Osteocyte (in vitro differentiated cells): ENCODE data around the gene RBBP7. TPM values are rescaled to one million over a fixed set of nuclear protein-coding genes. Genes with fewer than 3 reads are reported as not detected.
"Not testable (repeated sequence)": the region's sequence is repeated elsewhere in the genome, so short reads cannot be mapped to it uniquely, and the experiment has no call there.

Source experiments
- DNase-seq: peaks from one replicate; pipeline ENCODE4 v3.0.0; 2021; ENCODE audit warnings: mixed read lengths; ENCODE audit not compliant: unreplicated experiment; ENCODE audit errors: extremely low spot score
- H3K27ac Mint-ChIP-seq: one replicate; pipeline ENCODE4 v1.8.0; 2021; ENCODE audit warnings: mild to moderate bottlenecking, mixed read lengths; ENCODE audit not compliant: unreplicated experiment
- H3K27me3 Mint-ChIP-seq: one replicate; pipeline ENCODE4 v1.8.0; 2021; ENCODE audit warnings: mixed read lengths; ENCODE audit not compliant: unreplicated experiment
- H3K36me3 Mint-ChIP-seq: one replicate; pipeline ENCODE4 v1.8.0; 2021; ENCODE audit warnings: mixed read lengths; ENCODE audit not compliant: unreplicated experiment
- H3K4me1 Mint-ChIP-seq: one replicate; pipeline ENCODE4 v1.8.0; 2021; ENCODE audit warnings: mixed read lengths; ENCODE audit not compliant: unreplicated experiment
- H3K4me3 Mint-ChIP-seq: one replicate; pipeline ENCODE4 v1.8.0; 2021; ENCODE audit warnings: mild to moderate bottlenecking, moderate library complexity, mixed read lengths; ENCODE audit not compliant: unreplicated experiment
- H3K9me3 Mint-ChIP-seq: one replicate; pipeline ENCODE4 v1.8.0; 2021; ENCODE audit warnings: mixed read lengths; ENCODE audit not compliant: unreplicated experiment
- total RNA-seq: library from RNA; stranded (reverse); gene quantifications from 2 replicates; pipeline ENCODE4 v1.2.1, GENCODE V29; 2021
- TF ChIP-seq, protein P1 (sequence below): fragments of 200-600 bp; sonication (generic); IDR thresholded peaks from 2 replicates; pipeline ENCODE4 v1.5.0; 2021; ENCODE audit warnings: antibody characterized with exemption, mild to moderate bottlenecking, moderate library complexity

The RBBP7 gene
- total RNA-seq, 1 donor from 2014 or later: 148 TPM

DNA sequence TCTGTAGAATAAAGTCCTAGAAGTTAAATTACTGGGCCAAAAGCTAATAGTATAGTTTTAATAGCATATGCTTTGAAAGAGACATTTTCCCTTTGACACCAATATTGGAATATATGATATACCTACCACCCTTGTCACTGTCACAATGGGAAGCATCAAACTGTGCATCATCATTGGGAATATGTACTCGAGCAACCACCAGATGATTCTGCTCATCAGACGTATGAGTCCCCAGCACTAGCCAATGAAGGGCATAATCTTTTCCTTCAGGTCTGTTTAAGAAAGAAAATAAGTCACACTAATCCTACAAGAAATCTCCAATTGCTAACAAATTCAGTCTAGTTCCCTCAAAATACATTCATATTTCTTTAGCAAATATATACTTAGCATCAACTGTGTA is 7.3 kb downstream of the RBBP7 start:
- Mint-ChIP-seq H3K27ac (no peak overlapping the region), H3K27me3 (no peaks in the 10 kb centered on the region), H3K4me3 (no peak overlapping the region), H3K4me1 (peaks cover 16% of the 10 kb centered on the region), H3K9me3 (no peaks in the 10 kb centered on the region), H3K36me3 (peaks cover 21% of the 10 kb centered on the region)
- TF ChIP-seq, protein P1, sequence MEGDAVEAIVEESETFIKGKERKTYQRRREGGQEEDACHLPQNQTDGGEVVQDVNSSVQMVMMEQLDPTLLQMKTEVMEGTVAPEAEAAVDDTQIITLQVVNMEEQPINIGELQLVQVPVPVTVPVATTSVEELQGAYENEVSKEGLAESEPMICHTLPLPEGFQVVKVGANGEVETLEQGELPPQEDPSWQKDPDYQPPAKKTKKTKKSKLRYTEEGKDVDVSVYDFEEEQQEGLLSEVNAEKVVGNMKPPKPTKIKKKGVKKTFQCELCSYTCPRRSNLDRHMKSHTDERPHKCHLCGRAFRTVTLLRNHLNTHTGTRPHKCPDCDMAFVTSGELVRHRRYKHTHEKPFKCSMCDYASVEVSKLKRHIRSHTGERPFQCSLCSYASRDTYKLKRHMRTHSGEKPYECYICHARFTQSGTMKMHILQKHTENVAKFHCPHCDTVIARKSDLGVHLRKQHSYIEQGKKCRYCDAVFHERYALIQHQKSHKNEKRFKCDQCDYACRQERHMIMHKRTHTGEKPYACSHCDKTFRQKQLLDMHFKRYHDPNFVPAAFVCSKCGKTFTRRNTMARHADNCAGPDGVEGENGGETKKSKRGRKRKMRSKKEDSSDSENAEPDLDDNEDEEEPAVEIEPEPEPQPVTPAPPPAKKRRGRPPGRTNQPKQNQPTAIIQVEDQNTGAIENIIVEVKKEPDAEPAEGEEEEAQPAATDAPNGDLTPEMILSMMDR: no peak
- DNase-seq: no peak

DNA sequence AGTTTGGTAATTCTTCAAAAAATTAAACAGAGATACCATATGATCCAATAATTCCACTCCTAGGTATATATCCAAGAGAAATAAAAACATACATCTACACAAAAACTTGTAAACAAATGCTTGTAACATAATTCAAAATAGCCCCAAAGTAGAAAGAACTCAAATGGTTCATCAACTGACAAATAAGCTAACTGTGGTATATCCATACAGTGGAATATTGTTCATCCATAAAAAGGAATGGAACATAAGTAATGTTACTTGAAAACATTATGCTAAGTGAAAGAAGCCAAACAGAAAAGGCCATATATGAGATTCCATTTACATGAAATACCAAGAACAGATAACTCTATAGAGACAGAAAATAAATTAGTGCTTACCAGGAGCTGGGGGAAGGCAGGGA is 13.4 kb downstream of the RBBP7 start:
- no peak overlapping the region for H3K4me3 Mint-ChIP-seq
- peaks cover 2% of the 10 kb centered on the region for H3K4me1 Mint-ChIP-seq
- H3K36me3 Mint-ChIP-seq: peaks cover 53% of the 10 kb centered on the region
- no peak for DNase-seq
- H3K27ac Mint-ChIP-seq: no peak overlapping the region
- peaks cover 5% of the 10 kb centered on the region for H3K9me3 Mint-ChIP-seq
- TF ChIP-seq, protein P1: no peak
- no peaks in the 10 kb centered on the region for H3K27me3 Mint-ChIP-seq

DNA sequence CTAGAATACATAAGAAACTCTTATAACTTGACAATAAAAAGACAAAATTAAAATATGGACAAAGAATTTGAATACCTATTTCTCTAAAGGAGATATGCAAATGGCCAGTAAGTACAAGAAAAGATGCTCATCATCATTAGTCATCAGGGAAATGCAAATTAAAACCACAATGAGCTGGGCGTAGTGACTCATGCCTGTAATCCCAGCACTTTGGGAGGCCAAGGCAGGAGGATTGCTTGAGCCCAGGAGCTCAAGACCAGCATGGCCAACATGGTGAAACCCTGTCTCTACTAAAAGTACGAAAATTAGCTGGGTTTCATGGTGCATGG is 14.1 kb downstream of the RBBP7 start:
- not testable (repeated sequence) for H3K4me1 Mint-ChIP-seq, H3K27ac Mint-ChIP-seq, DNase-seq, H3K4me3 Mint-ChIP-seq, H3K27me3 Mint-ChIP-seq, H3K9me3 Mint-ChIP-seq
- H3K36me3 Mint-ChIP-seq: peaks cover 49% of the 10 kb centered on the region

DNA sequence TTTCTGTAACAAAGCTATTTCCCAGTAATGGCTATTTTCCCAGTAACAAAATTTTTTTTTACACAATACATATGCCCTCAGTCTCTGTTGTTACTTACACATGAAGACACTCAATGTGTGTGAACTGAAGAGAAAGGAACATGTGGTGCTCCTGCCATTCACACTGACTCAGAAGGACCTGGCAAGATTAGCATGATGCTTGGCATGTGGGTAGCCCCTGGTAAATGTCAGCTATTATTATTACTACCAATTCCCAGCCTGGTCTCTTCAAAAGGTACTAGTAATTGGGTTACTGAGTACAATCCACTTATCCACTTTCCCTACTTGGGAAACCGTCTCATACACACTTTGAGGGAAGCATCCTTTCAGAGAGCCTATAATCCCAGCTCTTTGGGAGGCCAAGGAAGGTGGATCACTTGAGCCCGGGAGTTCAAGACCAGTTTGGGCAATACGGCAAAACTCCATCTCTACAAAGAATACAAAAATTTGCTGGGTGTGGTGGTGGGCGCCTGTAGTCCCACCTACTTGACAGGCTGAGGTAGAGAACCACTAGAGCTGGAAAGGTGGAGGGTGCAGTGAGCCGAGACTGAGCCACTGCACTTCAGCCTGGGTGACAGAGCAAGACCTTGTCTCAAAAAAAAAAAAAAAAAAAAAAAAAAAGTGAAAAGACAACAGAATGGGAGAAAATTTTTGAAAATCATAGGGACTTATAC is 14.6 kb downstream of the RBBP7 start:
- TF ChIP-seq, protein P1: no peak
- Mint-ChIP-seq H3K27me3 (no peaks in the 10 kb centered on the region), H3K27ac (no peak overlapping the region), H3K9me3 (peaks cover 5% of the 10 kb centered on the region), H3K36me3 (peaks cover 49% of the 10 kb centered on the region), H3K4me1 (peaks cover 8% of the 10 kb centered on the region), H3K4me3 (no peak overlapping the region)
- no peak for DNase-seq

DNA sequence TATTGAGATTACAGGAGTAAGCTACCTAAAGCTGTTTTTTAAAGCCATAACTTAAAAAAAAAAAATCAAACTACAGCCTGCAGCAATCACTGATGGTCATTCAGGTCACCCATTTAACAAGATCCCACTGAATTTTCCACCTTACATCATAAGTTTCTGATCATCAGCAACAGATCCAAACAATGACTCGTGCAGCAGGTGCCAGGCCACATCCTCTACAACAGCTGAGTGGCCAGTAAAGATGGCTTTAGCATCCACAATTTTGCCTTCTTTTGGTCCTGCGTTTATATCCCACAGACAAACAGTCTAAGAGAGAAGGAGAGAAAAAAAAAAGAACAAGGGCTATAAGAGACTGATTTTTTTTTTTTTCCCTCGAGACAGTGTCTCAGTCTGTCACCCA is 16.6 kb downstream of the RBBP7 start:
- Mint-ChIP-seq H3K27ac (no peak overlapping the region), H3K36me3 (peaks cover 63% of the 10 kb centered on the region), H3K27me3 (no peaks in the 10 kb centered on the region), H3K4me3 (no peak overlapping the region), H3K4me1 (peaks cover 7% of the 10 kb centered on the region), H3K9me3 (peaks cover 5% of the 10 kb centered on the region)
- no peak for DNase-seq
- TF ChIP-seq, protein P1: no peak
